K562 (cell line): Measurements from ENCODE around the gene RC3H2. TPM values are rescaled to one million over a fixed set of nuclear protein-coding genes. Genes with fewer than 3 reads are reported as not detected.
A peak's percentile ranks its signal among the peaks of the same experiment; 100 is the strongest.

ENCODE experiments used
- ASH1L ChIP-seq: fragments of 450-650 bp; IDR thresholded peaks from 2 replicates; pipeline ENCODE4 v1.6.1; 2018; ENCODE audit warnings: borderline replicate concordance, mild to moderate bottlenecking, low read depth; ENCODE audit not compliant: partially characterized antibody
- EGR1 ChIP-seq: fragments of 450-650 bp; conservative IDR thresholded peaks from 2 replicates; pipeline ENCODE4 v1.6.1; 2017; ENCODE audit warnings: mild to moderate bottlenecking
- HNRNPLL ChIP-seq: fragments of 200-400 bp; formaldehyde crosslinking; IDR thresholded peaks from 2 replicates; pipeline ENCODE4 v1.6.1; 2017; ENCODE audit warnings: low read length, low read depth, mild to moderate bottlenecking; ENCODE audit not compliant: poor library complexity, severe bottlenecking
- MECOM ChIP-seq: fragments of 250-450 bp; sonication (Bioruptor Pico); IDR thresholded peaks from 2 replicates; pipeline ENCODE4 v1.8.0; 2022; ENCODE audit warnings: inconsistent platforms
- NFIC ChIP-seq: fragments of 450-650 bp; IDR thresholded peaks from 2 replicates; pipeline ENCODE4 v1.6.1; 2017; ENCODE audit warnings: mild to moderate bottlenecking, inconsistent platforms
- NFYB ChIP-seq: IDR thresholded peaks from 2 replicates; pipeline ENCODE4 v1.6.1; 2011; ENCODE audit warnings: mild to moderate bottlenecking, moderate library complexity; ENCODE audit not compliant: insufficient read length; ENCODE audit errors: extremely low read depth
- OTX1 ChIP-seq: fragments of 450-650 bp; formaldehyde crosslinking; IDR thresholded peaks from 2 replicates; pipeline ENCODE4 v1.4.0; 2022; ENCODE audit warnings: mild to moderate bottlenecking
- PHTF2 ChIP-seq: fragments of 250-450 bp; sonication (Bioruptor Pico); IDR thresholded peaks from 2 replicates; pipeline ENCODE4 v1.5.0; 2021; ENCODE audit warnings: mild to moderate bottlenecking
- RBBP5 ChIP-seq: fragments of 200-600 bp; sonication (generic); IDR thresholded peaks from 2 replicates; pipeline ENCODE4 v1.6.1; 2012; ENCODE audit warnings: borderline replicate concordance, mild to moderate bottlenecking, low read length, control low read depth, inconsistent platforms; ENCODE audit not compliant: insufficient read depth, poor library complexity, severe bottlenecking
- U2AF1 ChIP-seq: fragments of 200-400 bp; formaldehyde crosslinking; optimal IDR thresholded peaks from 2 replicates; pipeline ENCODE3; 2017; ENCODE audit warnings: mild to moderate bottlenecking, low read depth, low read length, moderate library complexity
- ZKSCAN8 ChIP-seq: fragments of 200-800 bp; sonication (Bioruptor generic); IDR thresholded peaks from 2 replicates; pipeline ENCODE4 v1.6.1; 2016; ENCODE audit warnings: missing genetic modification characterization, missing compliant biosample characterization
- ZNF764 ChIP-seq: fragments of 250-450 bp; sonication (Bioruptor Pico); IDR thresholded peaks from 2 replicates; pipeline ENCODE4 v1.4.0; 2020; ENCODE audit warnings: low read depth, mild to moderate bottlenecking, moderate library complexity
- polyA plus RNA-seq, 8 experiments: library from polyadenylated mRNA; depleted of rRNA in 4 of 8; stranded (reverse) in 5 of 8; unstranded in 3 of 8; fragments of >200 nt; fragmentation: Nextera tagmentation in 2 of 8; fragmentation: Illumina TruSeq in 1 of 8; extraction: Ambion mirVana in 2 of 8; extraction: Trizol in 1 of 8; gene quantifications; 2 replicates each; pipeline versions ENCODE4 v1.2.1 to v1.2.3, GENCODE V29; 2011 to 2014; ENCODE audit warnings: inconsistent platforms in 1 of 8, missing spikeins in 1 of 8
- total RNA-seq, 7 experiments: library from RNA; depleted of rRNA in 6 of 7; stranded (reverse); fragments of >200 nt in 6 of 7; fragmentation: Illumina TruSeq in 2 of 7; extraction: Trizol in 2 of 7; gene quantifications; 2 replicates each; pipeline versions ENCODE4 v1.2.1 to v1.2.3, GENCODE V29; 2011 to 2021; ENCODE audit warnings: low replicate concordance in 1 of 7
- TF ChIP-seq, protein P1 (sequence below): fragments of 450-650 bp; IDR thresholded peaks from 2 replicates; pipeline ENCODE4 v1.7.1; 2018; ENCODE audit warnings: mild to moderate bottlenecking, low read depth; ENCODE audit not compliant: partially characterized antibody
- TF ChIP-seq, protein P2 (sequence below), 2 experiments: IDR thresholded peaks; 2 replicates each; pipeline ENCODE4 v1.6.1; 2011; ENCODE audit warnings: borderline replicate concordance in 1 of 2, control low read depth in 1 of 2, low read depth in 1 of 2, low read length in 1 of 2, mild to moderate bottlenecking in 1 of 2, mixed read lengths in 1 of 2, moderate library complexity in 1 of 2; ENCODE audit not compliant: insufficient read depth in 1 of 2, insufficient read length in 1 of 2, poor library complexity in 1 of 2, severe bottlenecking in 1 of 2; ENCODE audit errors: extremely low read depth in 1 of 2
- TF ChIP-seq, protein P3 (sequence below): fragments of 450-650 bp; formaldehyde crosslinking; IDR thresholded peaks from 2 replicates; pipeline ENCODE4 v1.4.0; 2022; ENCODE audit warnings: missing genetic modification characterization
- TF ChIP-seq, protein P4 (sequence below), 2 experiments: fragments of 250-450 bp in 1 of 2; fragments of 450-650 bp in 1 of 2; sonication (Bioruptor Pico) in 1 of 2; IDR thresholded peaks; 2 replicates each; pipeline versions ENCODE4 v1.6.1 to v1.8.0; 2016 to 2021; ENCODE audit warnings: mild to moderate bottlenecking in 2 of 2, moderate library complexity in 2 of 2, missing compliant biosample characterization in 1 of 2, missing genetic modification characterization in 1 of 2
- TF ChIP-seq, protein P5 (sequence below): sonication (generic); formaldehyde crosslinking; IDR thresholded peaks from 2 replicates; pipeline ENCODE4 v1.8.1; 2022; ENCODE audit warnings: missing genetic modification reagents
- TF ChIP-seq, protein P6 (sequence below): sonication (generic); formaldehyde crosslinking; IDR thresholded peaks from 2 replicates; pipeline ENCODE4 v1.8.0; 2022; ENCODE audit warnings: missing genetic modification reagents, mild to moderate bottlenecking, moderate library complexity, borderline replicate concordance

RC3H2 gene
- total and polyA plus RNA-seq, 9 of the 15 experiments (the other 6 are each of a cell fraction or from before 2014, with no cell fraction given), result 5.6 to 35.4 (median 18.6) TPM

DNA sequence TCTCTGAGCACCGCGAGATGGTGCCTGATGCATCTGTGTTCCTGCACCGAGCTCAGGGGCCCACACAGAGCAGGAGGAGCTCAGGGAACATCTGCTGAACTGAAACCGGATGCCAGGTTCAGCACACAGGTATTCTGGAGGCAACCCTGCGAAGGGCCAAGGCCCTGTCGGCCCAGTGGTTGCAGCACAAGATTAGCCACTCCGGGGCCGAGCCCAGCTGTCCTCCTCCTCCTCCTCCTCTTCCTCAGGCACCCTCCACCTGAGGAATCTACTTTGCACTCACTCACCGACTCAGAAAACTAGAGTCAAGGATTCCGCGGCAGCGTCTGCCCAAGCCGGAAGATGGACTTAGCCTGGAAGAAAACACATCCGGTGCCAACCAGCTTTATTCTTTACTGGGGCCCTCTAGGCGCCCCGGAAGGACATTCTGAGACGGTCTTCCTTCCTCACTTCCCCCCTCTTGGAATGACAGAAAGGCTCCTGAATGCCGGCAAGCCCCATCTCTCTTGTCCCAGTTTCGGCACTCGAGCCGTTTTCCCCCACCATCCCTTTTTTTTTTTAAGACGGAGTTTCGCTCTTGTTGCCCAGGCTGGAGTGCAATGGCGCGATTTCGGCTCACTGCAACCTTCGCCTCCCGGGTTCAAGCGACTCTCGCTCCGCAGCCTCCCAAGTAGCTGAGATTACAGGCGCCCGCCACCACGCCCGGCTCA is 8.0 kb upstream of the RC3H2 start, which contains the start of gene ZBTB6 (continued):
- TF ChIP-seq, protein P1, sequence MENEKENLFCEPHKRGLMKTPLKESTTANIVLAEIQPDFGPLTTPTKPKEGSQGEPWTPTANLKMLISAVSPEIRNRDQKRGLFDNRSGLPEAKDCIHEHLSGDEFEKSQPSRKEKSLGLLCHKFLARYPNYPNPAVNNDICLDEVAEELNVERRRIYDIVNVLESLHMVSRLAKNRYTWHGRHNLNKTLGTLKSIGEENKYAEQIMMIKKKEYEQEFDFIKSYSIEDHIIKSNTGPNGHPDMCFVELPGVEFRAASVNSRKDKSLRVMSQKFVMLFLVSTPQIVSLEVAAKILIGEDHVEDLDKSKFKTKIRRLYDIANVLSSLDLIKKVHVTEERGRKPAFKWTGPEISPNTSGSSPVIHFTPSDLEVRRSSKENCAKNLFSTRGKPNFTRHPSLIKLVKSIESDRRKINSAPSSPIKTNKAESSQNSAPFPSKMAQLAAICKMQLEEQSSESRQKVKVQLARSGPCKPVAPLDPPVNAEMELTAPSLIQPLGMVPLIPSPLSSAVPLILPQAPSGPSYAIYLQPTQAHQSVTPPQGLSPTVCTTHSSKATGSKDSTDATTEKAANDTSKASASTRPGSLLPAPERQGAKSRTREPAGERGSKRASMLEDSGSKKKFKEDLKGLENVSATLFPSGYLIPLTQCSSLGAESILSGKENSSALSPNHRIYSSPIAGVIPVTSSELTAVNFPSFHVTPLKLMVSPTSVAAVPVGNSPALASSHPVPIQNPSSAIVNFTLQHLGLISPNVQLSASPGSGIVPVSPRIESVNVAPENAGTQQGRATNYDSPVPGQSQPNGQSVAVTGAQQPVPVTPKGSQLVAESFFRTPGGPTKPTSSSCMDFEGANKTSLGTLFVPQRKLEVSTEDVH, result peak; percentile 93
- TF ChIP-seq RBBP5 (peak; percentile 84), OTX1 (CRISPR knock-in tag) (no peak; the same call in 1 of the 2 replicates), HNRNPLL (no peak), ASH1L (peak; percentile 41), MECOM (CRISPR knock-in tag) (no peak), EGR1 (no peak), ZKSCAN8 (no peak), NFYB (no peak), U2AF1 (no peak), ZNF764 (CRISPR knock-in tag) (no peak), PHTF2 (CRISPR knock-in tag) (no peak), NFIC (no peak)
- TF ChIP-seq, protein P2, sequence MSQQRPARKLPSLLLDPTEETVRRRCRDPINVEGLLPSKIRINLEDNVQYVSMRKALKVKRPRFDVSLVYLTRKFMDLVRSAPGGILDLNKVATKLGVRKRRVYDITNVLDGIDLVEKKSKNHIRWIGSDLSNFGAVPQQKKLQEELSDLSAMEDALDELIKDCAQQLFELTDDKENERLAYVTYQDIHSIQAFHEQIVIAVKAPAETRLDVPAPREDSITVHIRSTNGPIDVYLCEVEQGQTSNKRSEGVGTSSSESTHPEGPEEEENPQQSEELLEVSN (IDR thresholded peaks at IDR 0.05; ENCODE audit: borderline replicate concordance in 1 of 2, extremely low read depth in 1 of 2, insufficient read depth in 1 of 2, insufficient read length in 1 of 2, low read depth in 1 of 2, low read length in 1 of 2, poor library complexity in 1 of 2, severe bottlenecking in 1 of 2), result peak; percentile 42 to 56
- TF ChIP-seq, protein P3, sequence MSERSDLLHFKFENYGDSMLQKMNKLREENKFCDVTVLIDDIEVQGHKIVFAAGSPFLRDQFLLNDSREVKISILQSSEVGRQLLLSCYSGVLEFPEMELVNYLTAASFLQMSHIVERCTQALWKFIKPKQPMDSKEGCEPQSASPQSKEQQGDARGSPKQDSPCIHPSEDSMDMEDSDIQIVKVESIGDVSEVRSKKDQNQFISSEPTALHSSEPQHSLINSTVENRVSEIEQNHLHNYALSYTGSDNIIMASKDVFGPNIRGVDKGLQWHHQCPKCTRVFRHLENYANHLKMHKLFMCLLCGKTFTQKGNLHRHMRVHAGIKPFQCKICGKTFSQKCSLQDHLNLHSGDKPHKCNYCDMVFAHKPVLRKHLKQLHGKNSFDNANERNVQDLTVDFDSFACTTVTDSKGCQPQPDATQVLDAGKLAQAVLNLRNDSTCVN (CRISPR knock-in tag), result no peak
- TF ChIP-seq, protein P4, sequence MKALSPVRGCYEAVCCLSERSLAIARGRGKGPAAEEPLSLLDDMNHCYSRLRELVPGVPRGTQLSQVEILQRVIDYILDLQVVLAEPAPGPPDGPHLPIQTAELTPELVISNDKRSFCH (CRISPR knock-in tag; IDR thresholded peaks at IDR 0.05), result no peak
- TF ChIP-seq, protein P4 (tag; IDR thresholded peaks at IDR 0.05), result no peak; the same call in 1 of the 2 replicates
- TF ChIP-seq, protein P5, sequence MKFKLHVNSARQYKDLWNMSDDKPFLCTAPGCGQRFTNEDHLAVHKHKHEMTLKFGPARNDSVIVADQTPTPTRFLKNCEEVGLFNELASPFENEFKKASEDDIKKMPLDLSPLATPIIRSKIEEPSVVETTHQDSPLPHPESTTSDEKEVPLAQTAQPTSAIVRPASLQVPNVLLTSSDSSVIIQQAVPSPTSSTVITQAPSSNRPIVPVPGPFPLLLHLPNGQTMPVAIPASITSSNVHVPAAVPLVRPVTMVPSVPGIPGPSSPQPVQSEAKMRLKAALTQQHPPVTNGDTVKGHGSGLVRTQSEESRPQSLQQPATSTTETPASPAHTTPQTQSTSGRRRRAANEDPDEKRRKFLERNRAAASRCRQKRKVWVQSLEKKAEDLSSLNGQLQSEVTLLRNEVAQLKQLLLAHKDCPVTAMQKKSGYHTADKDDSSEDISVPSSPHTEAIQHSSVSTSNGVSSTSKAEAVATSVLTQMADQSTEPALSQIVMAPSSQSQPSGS (CRISPR knock-in tag), result no peak
- TF ChIP-seq, protein P6, sequence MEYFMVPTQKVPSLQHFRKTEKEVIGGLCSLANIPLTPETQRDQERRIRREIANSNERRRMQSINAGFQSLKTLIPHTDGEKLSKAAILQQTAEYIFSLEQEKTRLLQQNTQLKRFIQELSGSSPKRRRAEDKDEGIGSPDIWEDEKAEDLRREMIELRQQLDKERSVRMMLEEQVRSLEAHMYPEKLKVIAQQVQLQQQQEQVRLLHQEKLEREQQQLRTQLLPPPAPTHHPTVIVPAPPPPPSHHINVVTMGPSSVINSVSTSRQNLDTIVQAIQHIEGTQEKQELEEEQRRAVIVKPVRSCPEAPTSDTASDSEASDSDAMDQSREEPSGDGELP (CRISPR knock-in tag), result peak; percentile 88
